Measurements from ENCODE around the gene OPCML.

Gene OPCML

GRCh38 chr11:132821499-132821898 lies 710.8 kb downstream of the OPCML start:
- DNase-seq = no peak

- no peak for DNase-seq
Observed at GRCh38 chr11:132821014-132821413, 711.3 kb downstream of the OPCML start.

- no peak for DNase-seq
Observed at GRCh38 chr11:132818951-132819350, 713.4 kb downstream of the OPCML start.

GRCh38 chr11:132817387-132817786 lies 714.9 kb downstream of the OPCML start:
- DNase-seq = no peak

GRCh38 chr11:132814410-132814809 lies 717.9 kb downstream of the OPCML start:
- no peak for DNase-seq

GRCh38 chr11:132811649-132812048 lies 720.7 kb downstream of the OPCML start:
- no peak for DNase-seq

- DNase-seq = no peak
Observed at GRCh38 chr11:132809070-132809469, 723.2 kb downstream of the OPCML start.

GRCh38 chr11:132804258-132804657 lies 728.0 kb downstream of the OPCML start:
- DNase-seq = no peak

- no peak for DNase-seq
Observed at GRCh38 chr11:132803436-132803835, 728.9 kb downstream of the OPCML start.

- DNase-seq = no peak
Observed at GRCh38 chr11:132802947-132803346, 729.4 kb downstream of the OPCML start.

- no peak for DNase-seq
Observed at GRCh38 chr11:132793831-132794230, 738.5 kb downstream of the OPCML start.

GRCh38 chr11:132792341-132793140 lies 739.8 kb downstream of the OPCML start:
- DNase-seq = no peak

GRCh38 chr11:132790971-132791370 lies 741.3 kb downstream of the OPCML start:
- no peak for DNase-seq

GRCh38 chr11:132790466-132790865 lies 741.8 kb downstream of the OPCML start:
- DNase-seq = no peak

GRCh38 chr11:132788816-132789325 lies 743.4 kb downstream of the OPCML start:
- no peak for DNase-seq

GRCh38 chr11:132785878-132786277 lies 746.4 kb downstream of the OPCML start:
- DNase-seq = no peak

- DNase-seq = no peak
Observed at GRCh38 chr11:132784441-132784840, 747.9 kb downstream of the OPCML start.

GRCh38 chr11:132782102-132782501 lies 750.2 kb downstream of the OPCML start:
- DNase-seq = no peak

- DNase-seq = no peak
Observed at GRCh38 chr11:132780046-132780445, 752.3 kb downstream of the OPCML start.

- DNase-seq = no peak
Observed at GRCh38 chr11:132779497-132779896, 752.8 kb downstream of the OPCML start.

GRCh38 chr11:132777067-132777975 lies 755.0 kb downstream of the OPCML start:
- DNase-seq = no peak

GRCh38 chr11:132773751-132774150 lies 758.5 kb downstream of the OPCML start:
- no peak for DNase-seq

GRCh38 chr11:132772703-132773545 lies 759.4 kb downstream of the OPCML start:
- no peak for DNase-seq
